ENCODE measurements around the gene FAM193A. TPM values are rescaled to one million over a fixed set of nuclear protein-coding genes. Genes with fewer than 3 reads are reported as not detected.

Gene FAM193A
- polyA plus RNA-seq, 1 donor (not counting 4 experiments of a cell fraction or from before 2014, with no cell fraction given) = 3.6 TPM

DNA sequence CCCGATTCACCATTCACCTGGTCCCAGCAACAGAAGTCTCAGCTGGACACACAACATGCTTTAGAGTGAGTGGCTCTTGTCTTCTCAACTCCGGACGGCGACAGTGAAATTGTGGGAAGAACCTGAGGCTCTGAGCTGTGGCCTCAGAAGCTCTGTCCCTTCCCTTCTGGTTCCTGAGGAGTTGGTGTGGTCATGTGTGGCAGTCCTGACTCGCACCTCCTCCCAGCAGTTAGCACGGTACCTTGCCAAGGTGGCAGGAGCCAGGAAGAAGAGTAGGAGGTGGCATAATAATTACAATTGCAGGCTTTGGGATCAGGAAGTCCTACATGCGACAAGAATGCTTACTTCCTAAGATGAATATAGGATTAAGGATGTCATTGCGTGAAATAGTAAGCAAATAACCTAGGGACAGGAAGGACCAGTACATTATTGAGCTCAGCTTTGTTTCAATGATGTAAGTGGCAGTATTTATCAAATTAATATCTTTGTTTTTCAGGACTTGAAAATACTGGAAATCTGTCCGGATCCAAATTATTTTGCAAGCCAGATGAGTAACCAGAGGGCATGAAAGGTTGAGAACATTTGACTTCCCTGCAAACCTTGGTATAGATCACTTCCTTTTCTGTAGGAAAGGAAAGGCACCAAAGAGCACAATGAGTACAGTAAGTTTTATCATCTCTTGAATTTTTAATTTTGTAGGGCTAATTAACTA lies 46.5 kb upstream of the FAM193A start:
- H3K36me3 ChIP-seq (ENCODE audit: control insufficient read depth in 2 of 2, extremely low read depth in 1 of 2, insufficient read depth in 2 of 2, low read length in 2 of 2) = peaks cover 17 to 35% of the 10 kb centered on the region in 2 experiments
- no peak for FAIRE-seq
- H3K27me3 ChIP-seq (ENCODE audit: control insufficient read depth, extremely low read depth, insufficient read depth, low read length) = no peaks in the 10 kb centered on the region
- H3K79me2 ChIP-seq (ENCODE audit: control insufficient read depth, insufficient read depth, low read length) = peaks cover 86% of the 10 kb centered on the region
- no peak overlapping the region for H3K4me3 ChIP-seq (ENCODE audit: control insufficient read depth in 2 of 3, extremely low read depth in 1 of 3, insufficient read depth in 2 of 3, low read depth in 1 of 3, low read length in 3 of 3)
- peak overlapping the region; percentile 88 for H3K27ac ChIP-seq (ENCODE audit: control insufficient read depth, insufficient read depth, low read length)
- peaks cover 23% of the 10 kb centered on the region for H4K20me1 ChIP-seq (ENCODE audit: control insufficient read depth, extremely low read depth, insufficient read depth, low read length)
- TF ChIP-seq, protein P1, sequence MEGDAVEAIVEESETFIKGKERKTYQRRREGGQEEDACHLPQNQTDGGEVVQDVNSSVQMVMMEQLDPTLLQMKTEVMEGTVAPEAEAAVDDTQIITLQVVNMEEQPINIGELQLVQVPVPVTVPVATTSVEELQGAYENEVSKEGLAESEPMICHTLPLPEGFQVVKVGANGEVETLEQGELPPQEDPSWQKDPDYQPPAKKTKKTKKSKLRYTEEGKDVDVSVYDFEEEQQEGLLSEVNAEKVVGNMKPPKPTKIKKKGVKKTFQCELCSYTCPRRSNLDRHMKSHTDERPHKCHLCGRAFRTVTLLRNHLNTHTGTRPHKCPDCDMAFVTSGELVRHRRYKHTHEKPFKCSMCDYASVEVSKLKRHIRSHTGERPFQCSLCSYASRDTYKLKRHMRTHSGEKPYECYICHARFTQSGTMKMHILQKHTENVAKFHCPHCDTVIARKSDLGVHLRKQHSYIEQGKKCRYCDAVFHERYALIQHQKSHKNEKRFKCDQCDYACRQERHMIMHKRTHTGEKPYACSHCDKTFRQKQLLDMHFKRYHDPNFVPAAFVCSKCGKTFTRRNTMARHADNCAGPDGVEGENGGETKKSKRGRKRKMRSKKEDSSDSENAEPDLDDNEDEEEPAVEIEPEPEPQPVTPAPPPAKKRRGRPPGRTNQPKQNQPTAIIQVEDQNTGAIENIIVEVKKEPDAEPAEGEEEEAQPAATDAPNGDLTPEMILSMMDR (optimal IDR thresholded peaks at IDR 0.05 in 1 of 3, IDR thresholded peaks at IDR 0.05 in 1 of 3, conservative IDR thresholded peaks at IDR 0.05 in 1 of 3; ENCODE audit: extremely low read depth in 1 of 3, insufficient read depth in 2 of 3, low read length in 3 of 3) = no peak
- TF ChIP-seq EZH2 (IDR thresholded peaks at IDR 0.05; ENCODE audit: low read length) = no peak
- H3K9me1 ChIP-seq (ENCODE audit: control insufficient read depth, extremely low read depth, insufficient read depth, low read length) = peaks cover 3% of the 10 kb centered on the region
- H3K9ac ChIP-seq (ENCODE audit: control insufficient read depth, extremely low read depth, insufficient read depth, low read length) = peak overlapping the region; percentile 20
- H3K4me2 ChIP-seq (ENCODE audit: control insufficient read depth, extremely low read depth, insufficient read depth, low read depth, low read length) = peak overlapping the region; percentile 15
- H3K9me3 ChIP-seq (ENCODE audit: control insufficient read depth, low read depth, low read length) = no peaks in the 10 kb centered on the region
- dilution Hi-C loops (cut with MboI; ENCODE audit: extremely low pct_ligation_motif_present, low sequenced_read_pairs) = no loop called here
- no peak overlapping the region for H2AFZ ChIP-seq (ENCODE audit: control insufficient read depth, low read length)
- no peak for DNase-seq (ENCODE audit: low read depth, low spot score)
- peaks cover 12% of the 10 kb centered on the region for H3K4me1 ChIP-seq (ENCODE audit: control insufficient read depth, extremely low read depth, insufficient read depth, low read length)

- no peak overlapping the region for H3K9ac ChIP-seq (ENCODE audit: control insufficient read depth, extremely low read depth, insufficient read depth, low read length)
- H3K36me3 ChIP-seq (ENCODE audit: control insufficient read depth in 2 of 2, extremely low read depth in 1 of 2, insufficient read depth in 2 of 2, low read length in 2 of 2) = peaks cover 30 to 48% of the 10 kb centered on the region in 2 experiments
- H3K4me1 ChIP-seq (ENCODE audit: control insufficient read depth, extremely low read depth, insufficient read depth, low read length) = peaks cover 12% of the 10 kb centered on the region
- dilution Hi-C loops (cut with MboI; ENCODE audit: extremely low pct_ligation_motif_present, low sequenced_read_pairs) = no loop called here
- no peaks in the 10 kb centered on the region for H3K27me3 ChIP-seq (ENCODE audit: control insufficient read depth, extremely low read depth, insufficient read depth, low read length)
- FAIRE-seq (no peak), DNase-seq (ENCODE audit: low read depth, low spot score) (no peak)
- no peaks in the 10 kb centered on the region for H3K9me1 ChIP-seq (ENCODE audit: control insufficient read depth, extremely low read depth, insufficient read depth, low read length)
- no peak for TF ChIP-seq EZH2 (IDR thresholded peaks at IDR 0.05; ENCODE audit: low read length)
- TF ChIP-seq, protein P1 (optimal IDR thresholded peaks at IDR 0.05 in 1 of 3, IDR thresholded peaks at IDR 0.05 in 1 of 3, conservative IDR thresholded peaks at IDR 0.05 in 1 of 3; ENCODE audit: extremely low read depth in 1 of 3, insufficient read depth in 2 of 3, low read length in 3 of 3) = no peak
- no peak overlapping the region for H3K27ac ChIP-seq (ENCODE audit: control insufficient read depth, insufficient read depth, low read length)
- H3K9me3 ChIP-seq (ENCODE audit: control insufficient read depth, low read depth, low read length) = no peaks in the 10 kb centered on the region
- no peak overlapping the region for H2AFZ ChIP-seq (ENCODE audit: control insufficient read depth, low read length)
- peaks cover 9% of the 10 kb centered on the region for H4K20me1 ChIP-seq (ENCODE audit: control insufficient read depth, extremely low read depth, insufficient read depth, low read length)
- H3K4me2 ChIP-seq (ENCODE audit: control insufficient read depth, extremely low read depth, insufficient read depth, low read depth, low read length) = no peak overlapping the region
- H3K4me3 ChIP-seq (ENCODE audit: control insufficient read depth in 2 of 3, extremely low read depth in 1 of 3, insufficient read depth in 2 of 3, low read depth in 1 of 3, low read length in 3 of 3) = no peak overlapping the region
- H3K79me2 ChIP-seq (ENCODE audit: control insufficient read depth, insufficient read depth, low read length) = peaks cover 68% of the 10 kb centered on the region
These were observed 43.5 kb upstream of the FAM193A start for GRCh38 chr4:2492970-2493369.
